ENCODE results near the gene PCNX1. TPM values are rescaled to one million over a fixed set of nuclear protein-coding genes. Genes with fewer than 3 reads are reported as not detected.

The PCNX1 gene
- polyA plus RNA-seq, 3 donors: 40.4 to 56.2 (median 51.4) TPM

DNA sequence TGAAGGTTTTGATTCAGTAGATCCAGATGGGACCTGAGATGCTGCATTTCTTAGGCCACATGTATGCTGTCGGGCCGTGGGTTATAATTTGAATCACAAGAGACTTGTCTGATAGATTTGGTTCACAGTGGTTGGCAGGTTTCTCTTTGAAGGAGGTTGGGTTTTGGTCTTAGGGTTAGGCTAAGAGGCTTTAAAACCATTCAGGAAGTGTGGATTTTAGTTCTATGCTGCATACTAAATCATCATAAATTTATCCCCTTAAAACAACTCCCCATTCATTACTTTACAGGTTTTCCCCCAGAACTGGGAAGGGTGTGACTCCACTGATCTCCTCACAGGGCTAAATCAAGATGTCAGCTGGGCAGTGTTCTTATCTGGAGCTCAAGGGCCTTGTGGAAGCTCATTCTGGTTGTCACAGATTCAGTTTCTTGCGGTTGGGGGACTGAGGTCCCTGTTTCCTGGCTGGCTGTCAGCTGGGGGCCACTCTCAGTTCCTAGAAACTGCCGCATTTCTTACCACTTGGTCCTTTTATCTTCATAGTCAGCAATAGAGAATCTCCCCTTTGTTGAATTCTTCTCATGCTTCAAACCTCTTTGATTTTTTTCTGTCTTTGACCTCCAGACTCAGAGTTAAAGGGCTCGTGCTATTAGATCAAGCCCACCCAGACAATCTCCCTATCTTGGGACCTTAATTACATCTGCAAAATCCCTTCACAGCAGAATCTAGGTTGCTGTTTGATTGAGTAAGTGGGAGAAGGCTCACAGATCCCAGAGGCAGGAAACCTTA, 20.6 kb upstream of the PCNX1 start:
- DNase-seq (ENCODE audit: extremely low read depth in 1 of 11, low read depth in 9 of 11, low spot score in 4 of 11): no peak

DNA sequence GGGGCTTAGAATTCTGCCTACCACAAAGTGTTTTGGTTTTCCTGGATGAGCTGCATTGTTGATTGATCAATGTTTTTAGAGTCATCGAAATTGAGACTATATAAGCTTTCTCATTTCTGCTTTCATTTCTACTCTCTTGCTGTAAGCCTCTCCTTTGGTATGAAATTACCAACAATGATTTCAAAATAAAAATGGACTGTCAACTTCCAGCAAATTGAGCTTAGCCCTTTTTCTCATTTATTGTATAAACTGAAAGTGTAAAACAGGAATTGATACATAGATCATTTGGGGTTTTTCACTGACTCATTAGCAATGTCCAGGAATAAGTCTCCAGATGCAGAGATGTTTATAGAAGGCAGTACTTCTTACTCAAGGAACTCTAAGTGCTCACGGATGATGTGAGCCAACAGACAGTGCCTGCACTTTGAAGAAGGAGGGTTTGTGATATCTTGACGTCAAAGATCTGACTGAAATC, 20.0 kb upstream of the PCNX1 start:
- no peak for DNase-seq (ENCODE audit: extremely low read depth in 1 of 11, low read depth in 9 of 11, low spot score in 4 of 11)

DNA sequence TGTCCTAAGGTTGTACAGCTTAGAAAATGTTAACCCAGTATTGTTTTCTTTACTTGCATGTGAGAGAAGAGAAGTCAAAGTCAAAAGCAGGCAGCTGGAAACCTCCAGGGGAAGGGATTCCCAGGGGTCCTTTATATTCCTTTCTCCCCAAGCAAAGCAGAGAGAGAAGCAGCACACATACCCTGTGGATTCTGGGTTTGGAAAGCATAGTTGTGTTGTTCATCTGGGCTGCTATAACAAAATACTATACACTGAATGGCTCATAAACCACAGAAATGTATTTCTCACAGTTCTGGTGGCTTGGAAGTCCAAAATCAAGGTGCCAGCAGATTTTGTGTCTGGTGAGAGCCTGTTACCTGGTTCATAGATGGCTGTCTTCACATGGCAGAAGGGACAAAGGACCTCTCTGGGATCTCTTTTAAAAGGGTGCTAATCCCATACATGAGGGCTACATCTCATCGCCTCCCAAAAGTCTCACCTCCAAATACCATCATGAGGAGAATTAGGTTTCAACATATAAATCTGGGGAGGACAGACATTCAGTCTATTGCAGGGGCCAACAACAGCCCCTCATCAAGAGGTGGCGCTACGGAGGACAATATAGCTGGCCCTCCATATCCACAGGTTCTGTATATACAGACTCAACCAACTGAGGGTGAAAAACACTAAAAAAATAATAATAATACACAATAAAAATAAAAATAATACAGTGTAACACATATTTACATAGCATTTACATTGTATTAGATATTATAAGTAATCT, 19.3 kb upstream of the PCNX1 start:
- no peak for DNase-seq (ENCODE audit: extremely low read depth in 1 of 11, low read depth in 9 of 11, low spot score in 4 of 11)

DNA sequence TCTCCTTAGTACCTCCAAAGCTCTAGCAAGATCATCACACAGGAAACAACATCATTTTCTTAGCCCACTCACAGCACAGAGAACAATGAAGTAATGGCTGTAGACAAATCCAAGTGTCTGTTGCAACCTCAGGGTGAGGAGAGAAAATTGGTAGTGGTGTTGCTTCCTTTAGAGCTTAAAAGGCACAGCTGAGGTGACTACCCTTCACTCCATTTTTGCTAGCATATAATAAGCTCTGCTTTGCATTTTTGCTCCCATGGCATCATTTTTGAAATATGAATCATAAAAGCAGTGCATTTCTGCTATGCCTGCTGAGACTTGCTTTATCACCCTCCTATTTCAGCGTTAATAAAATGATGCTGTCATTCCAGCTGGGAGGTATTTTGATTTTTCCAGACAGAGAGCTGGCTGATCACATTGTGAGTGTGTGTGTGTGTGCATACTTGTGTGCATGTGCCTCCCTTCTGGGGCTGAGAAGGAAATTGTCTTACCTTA, 18.5 kb upstream of the PCNX1 start:
- no peak for DNase-seq (ENCODE audit: extremely low read depth in 1 of 11, low read depth in 9 of 11, low spot score in 4 of 11)

- DNase-seq (ENCODE audit: extremely low read depth in 1 of 11, low read depth in 9 of 11, low spot score in 4 of 11): no peak
Measured at GRCh38 chr14:70889555-70889954, 17.7 kb upstream of the PCNX1 start.

DNA sequence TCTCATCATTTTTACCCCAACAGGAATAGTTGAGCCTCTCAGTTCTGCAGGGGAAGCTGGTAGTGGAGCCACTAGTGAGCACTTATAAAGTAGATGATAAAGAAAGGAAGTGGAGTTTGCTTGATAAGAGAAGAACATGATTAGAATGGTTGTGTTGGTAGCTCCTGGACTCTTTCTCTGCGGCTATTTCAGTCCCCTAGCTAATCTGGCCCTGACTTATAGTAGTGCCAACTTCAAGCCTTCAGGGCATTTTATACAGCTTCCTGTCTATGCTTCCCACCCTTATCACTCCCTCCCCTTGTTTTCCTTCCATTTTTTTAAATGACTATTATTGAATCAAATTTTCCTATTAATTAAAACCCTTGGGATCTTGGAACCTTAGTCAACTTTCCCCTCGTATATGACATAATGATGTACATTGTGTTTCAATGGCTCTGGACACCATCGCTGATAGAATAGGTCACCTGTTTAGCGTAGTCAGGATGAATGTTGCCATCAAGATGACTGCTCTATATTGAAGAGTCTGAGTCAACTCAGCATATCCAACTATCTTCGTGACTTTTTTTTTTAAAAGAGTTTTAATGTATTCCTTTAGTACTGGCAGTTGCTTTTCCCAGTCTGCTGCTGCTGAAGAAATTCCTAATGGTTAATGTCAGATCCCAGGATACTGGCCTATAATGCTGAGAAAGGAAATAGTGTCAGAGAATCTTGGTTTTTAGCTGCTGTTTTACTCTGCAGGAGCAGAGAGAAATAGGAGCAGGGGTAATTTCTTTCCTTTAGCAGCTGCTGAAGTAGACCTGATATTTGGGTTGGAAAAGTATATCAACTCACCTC, 16.2 kb upstream of the PCNX1 start:
- no peak for DNase-seq (ENCODE audit: extremely low read depth in 1 of 11, low read depth in 9 of 11, low spot score in 4 of 11)

GRCh38 chr14:70891737-70892136, 15.5 kb upstream of the PCNX1 start:
- DNase-seq (ENCODE audit: extremely low read depth in 1 of 11, low read depth in 9 of 11, low spot score in 4 of 11): no peak

DNA sequence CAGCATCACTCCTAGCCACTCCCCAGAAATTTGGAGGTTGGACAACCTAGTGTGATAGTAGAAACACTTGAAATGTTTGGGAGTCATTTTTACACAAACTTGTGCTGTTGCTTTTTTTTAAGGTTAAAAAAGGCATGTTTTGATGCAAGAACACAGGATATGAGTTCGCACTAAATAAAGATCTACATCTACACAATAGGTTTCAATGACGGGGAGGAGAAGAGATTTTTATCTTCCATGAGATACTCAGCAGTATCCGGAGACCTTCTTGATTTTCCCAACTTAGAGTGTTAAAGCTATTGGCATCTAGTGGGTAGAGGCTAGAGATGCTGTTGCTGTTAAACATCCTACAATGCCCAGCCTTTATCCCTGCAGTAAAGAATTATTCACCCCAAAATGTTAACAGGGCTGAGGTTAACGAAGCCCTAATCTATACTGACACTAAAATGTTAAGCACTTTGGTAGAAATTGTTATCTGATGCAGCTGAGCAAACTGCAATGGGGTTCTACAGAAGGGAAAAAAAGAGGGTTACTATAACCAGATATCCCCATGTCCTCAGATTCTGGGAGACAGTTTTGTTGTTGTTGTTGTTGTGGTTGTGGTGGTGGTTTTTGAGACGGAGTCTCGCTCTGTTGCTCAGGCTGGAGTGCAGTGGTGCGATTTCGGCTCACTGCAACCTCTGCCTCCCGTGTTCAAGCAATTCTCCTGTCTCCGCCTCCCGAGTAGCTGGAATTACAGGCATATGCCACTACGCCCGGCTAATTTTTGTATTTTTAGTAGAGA, 14.0 kb upstream of the PCNX1 start:
- no peak for DNase-seq (ENCODE audit: extremely low read depth in 1 of 11, low read depth in 9 of 11, low spot score in 4 of 11)

DNA sequence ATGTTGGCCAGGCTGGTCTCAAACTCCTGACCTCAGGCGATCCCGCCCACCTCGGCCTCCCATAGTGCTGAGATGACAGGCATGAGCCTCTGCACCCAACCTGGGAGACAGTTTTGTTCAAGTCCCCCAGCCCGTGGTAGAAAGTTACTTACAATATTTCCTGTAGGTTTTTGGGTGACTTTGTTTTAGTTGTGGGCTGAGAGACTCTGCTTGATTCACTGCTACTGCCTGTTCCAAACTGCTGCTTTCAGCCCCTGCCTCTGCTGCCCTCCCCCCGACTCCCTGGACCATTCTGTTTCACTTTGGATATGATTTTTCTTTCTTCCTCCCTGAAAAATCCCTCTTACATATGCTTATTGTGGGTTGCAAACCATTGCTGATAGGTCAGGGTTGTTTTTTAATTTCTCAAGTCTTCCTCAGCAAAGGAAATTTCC, 13.4 kb upstream of the PCNX1 start:
- DNase-seq (ENCODE audit: extremely low read depth in 1 of 11, low read depth in 9 of 11, low spot score in 4 of 11): no peak

GRCh38 chr14:70894868-70895267, 12.4 kb upstream of the PCNX1 start:
- no peak for DNase-seq (ENCODE audit: extremely low read depth in 1 of 11, low read depth in 9 of 11, low spot score in 4 of 11)

DNA sequence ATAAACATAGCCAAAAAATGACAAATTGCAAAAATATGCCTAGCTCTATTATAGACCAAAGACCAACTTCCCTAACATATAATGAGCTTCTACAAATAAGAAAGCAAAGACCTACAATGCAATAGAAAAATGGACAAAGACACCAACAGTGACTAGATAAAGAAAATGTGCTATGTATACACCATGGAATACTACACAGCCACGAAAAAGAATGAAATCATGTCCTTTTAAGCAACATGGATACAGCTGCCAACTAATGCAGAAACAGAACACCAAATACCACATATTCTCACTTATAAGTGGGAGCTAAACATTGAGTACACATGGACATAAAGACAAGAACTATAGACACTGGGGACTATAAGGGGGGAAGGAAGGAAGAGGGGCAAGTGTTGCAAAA, 10.9 kb upstream of the PCNX1 start:
- DNase-seq (ENCODE audit: extremely low read depth in 1 of 11, low read depth in 9 of 11, low spot score in 4 of 11): no peak

- DNase-seq (ENCODE audit: extremely low read depth in 1 of 11, low read depth in 9 of 11, low spot score in 4 of 11): no peak
Measured at GRCh38 chr14:70896981-70897380, 10.3 kb upstream of the PCNX1 start.

- no peak for DNase-seq (ENCODE audit: extremely low read depth in 1 of 11, low read depth in 9 of 11, low spot score in 4 of 11)
Measured at GRCh38 chr14:70897464-70897863, 9.8 kb upstream of the PCNX1 start.

DNA sequence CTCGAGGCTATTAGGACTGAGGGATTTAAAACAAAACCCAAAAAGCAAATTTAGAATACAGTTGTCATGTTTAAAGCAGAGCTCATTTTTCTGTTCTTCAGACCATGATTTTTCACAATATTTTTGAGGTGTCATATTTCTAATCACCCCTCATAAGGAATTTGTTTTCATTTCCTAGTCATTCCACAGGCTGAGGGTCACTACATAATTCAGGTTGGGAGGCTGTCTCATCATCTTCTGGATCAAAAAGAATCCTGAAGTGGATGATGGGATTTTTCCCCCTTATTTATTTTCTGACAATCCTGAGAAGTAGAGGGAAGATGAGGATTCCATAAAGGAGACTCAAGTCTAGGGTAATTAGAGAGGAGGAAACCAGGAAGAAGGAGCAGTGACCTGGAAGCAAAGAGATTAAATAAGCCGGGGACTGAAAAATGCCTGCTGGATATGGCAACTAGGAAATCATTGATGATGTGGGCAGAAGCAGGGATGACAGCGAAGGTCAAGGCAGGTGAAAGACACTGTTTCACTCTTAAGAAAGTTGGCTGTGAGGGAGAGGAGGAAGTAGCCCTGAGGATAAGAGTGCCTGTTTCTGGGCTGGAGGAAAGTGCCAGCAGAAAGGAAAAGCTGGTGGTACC, 9.0 kb upstream of the PCNX1 start:
- no peak for DNase-seq (ENCODE audit: extremely low read depth in 1 of 11, low read depth in 9 of 11, low spot score in 4 of 11)

DNA sequence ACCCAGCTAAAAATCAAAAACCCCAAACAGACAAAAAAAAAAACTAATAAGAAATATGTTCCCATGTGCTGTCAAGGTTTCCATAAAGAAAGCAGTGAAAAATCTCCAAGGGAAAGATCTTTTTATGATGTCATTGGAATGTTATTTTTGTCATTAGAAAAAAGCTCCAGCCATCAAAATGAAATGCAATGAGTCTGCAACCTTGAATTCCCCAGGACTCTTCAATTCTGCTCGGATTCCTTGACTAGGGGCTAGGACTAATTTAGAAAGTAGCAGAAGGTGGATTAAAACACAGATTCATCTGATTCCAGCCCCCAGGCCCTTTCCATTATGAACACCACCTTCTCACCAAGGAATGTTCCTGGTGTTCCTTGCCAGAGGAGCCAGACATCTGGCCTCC, 6.0 kb upstream of the PCNX1 start:
- DNase-seq (ENCODE audit: extremely low read depth in 1 of 11, low read depth in 9 of 11, low spot score in 4 of 11): no peak

GRCh38 chr14:70902184-70902583, 5.1 kb upstream of the PCNX1 start:
- no peak for DNase-seq (ENCODE audit: extremely low read depth in 1 of 11, low read depth in 9 of 11, low spot score in 4 of 11)

DNA sequence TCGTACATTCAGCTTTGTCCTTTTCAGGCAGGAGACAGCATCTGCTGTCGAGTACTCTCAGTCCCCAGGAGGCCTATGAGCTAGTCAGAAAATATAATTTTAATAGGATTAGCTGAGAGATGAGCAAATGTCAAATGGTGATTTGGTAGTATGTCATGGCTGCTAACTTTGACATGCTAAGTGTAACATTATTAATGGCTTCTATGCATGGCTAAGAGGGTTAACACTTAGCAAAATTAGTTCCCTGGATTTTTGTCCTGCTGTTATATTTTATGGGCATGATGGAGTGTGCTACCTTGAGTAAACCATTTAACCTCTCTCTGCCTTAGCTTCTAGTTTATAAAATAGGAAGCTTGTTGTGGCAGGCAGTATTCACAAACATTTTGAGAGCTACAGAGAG, 2.9 kb upstream of the PCNX1 start:
- DNase-seq (ENCODE audit: extremely low read depth in 1 of 11, low read depth in 9 of 11, low spot score in 4 of 11): no peak

DNA sequence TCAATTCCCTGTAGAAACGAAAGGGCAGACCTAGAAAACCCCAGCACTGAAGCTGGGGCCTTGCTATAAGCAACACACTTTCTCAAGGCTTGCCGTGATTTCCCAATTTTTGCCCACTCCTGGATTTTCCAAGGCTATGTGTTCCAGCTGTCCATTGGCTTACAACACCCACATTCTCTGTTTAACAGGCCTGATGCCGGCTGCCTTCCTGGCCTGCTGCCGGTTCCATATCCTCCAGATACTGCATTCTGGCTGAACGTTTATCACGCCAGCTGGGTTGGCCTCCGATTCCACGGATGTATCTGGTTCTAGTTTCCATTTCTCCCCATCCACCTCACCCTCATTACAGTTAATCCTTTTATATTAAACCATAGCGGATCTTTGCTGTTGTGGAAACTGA, 2.0 kb upstream of the PCNX1 start:
- DNase-seq (ENCODE audit: extremely low read depth in 1 of 11, low read depth in 9 of 11, low spot score in 4 of 11): no peak
